HG02885 (cell line): ENCODE data around the gene SLC40A1.
A peak's percentile ranks its signal among the peaks of the same experiment; 100 is the strongest.

Experiments used
- ATAC-seq: cut with Tn5 transposase; IDR thresholded peaks from one replicate; pipeline ENCODE4 v1.9.1; 2021; ENCODE audit warnings: mild to moderate bottlenecking; ENCODE audit not compliant: unreplicated experiment, poor library complexity

The SLC40A1 gene

GRCh38 chr2:189544318-189545042, 36.1 kb downstream of the SLC40A1 start:
- no peak for ATAC-seq

DNA sequence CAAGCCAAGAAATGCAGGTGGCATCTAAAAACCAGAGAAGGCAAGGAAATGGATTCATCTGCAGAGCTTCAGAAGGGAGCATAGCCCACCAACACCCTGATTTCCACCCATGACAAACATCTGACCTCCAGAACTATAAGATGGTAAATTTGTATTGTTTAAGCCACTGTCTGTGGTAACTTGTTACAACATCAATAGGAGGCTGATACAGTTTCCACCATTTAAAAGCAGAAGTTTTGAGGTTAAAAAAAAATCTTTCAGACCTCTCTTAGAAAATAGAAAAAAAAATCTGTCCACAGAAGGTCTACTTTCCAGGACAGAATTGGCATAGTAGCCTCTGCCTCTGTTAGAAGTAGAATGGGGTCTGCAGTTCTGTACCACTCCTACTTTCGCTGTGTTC, 37.2 kb downstream of the SLC40A1 start:
- no peak for ATAC-seq

DNA sequence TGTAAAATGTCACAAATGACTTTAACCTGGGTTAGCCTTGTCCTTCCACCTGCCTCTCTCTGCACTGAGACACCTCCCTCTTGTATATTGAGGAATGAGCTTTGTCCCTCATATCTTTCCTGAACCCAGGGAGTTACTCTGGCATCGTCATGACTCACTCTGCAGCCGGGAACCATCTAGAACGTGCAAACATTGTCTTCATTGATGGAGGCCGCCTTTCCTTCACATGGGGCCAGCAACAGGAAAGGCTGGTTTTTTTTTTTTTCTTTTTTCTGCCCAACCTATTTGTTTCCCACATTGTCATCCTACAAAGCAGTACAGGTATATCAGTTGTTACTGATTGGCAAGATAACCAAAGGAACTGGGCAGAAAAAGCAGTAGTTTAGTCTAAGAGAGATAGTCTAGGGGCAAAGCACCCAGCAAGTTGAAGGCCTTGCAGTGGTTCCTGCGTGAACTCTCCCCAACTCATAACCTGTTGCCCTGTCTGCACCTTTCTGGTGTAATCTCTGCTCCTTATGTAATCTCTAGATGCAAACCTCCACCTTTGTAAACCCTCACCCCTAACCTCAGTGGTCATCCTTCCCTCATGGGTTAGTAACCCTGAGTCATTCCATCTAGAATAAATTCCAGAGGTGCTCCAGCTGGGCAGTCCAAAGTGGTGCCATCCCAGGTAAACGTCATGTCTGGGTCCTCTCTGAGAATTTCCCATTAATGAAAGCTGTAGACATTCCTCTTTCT, 38.3 kb downstream of the SLC40A1 start:
- no peak for ATAC-seq

GRCh38 chr2:189541591-189541990, 39.0 kb downstream of the SLC40A1 start:
- no peak for ATAC-seq

DNA sequence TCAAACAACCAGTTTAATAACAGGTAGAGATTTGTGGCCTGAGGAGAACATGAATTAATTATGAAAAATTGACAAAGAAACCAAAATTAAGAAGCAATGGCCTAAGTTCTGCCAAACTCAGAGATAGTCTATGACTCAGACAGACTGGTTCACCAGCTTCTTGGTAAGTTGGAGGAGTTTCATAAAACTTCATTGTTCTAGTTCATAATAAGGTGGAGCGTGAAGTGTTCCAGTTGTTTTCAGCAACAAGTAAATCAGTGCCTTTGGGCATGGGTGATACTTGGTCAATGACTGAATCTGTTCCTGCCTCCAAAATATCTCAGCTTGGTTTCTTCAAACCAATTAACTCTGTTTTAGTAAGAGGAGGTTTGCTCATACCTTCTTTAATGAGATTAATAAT, 40.0 kb downstream of the SLC40A1 start:
- ATAC-seq = no peak

DNA sequence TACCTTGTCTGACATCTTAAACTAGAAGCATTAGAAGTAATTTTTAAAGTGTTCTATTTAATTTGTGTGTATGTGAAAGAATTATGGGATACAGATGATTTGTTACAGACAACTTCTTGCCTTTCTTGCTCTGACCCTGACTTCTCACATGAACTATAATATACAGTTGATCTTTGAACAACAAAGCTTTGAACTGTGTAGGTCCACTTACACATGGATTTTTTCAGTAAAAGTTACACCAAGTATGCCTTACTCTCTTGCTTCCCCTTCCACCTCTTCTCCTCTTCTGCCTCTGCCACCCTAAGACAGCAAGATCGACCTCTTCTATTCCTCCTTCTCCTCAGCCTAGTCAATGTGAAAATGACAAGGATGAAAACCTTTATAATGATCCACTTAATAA, 42.2 kb downstream of the SLC40A1 start:
- ATAC-seq = no peak

GRCh38 chr2:189536830-189537229, 43.8 kb downstream of the SLC40A1 start:
- ATAC-seq = no peak

DNA sequence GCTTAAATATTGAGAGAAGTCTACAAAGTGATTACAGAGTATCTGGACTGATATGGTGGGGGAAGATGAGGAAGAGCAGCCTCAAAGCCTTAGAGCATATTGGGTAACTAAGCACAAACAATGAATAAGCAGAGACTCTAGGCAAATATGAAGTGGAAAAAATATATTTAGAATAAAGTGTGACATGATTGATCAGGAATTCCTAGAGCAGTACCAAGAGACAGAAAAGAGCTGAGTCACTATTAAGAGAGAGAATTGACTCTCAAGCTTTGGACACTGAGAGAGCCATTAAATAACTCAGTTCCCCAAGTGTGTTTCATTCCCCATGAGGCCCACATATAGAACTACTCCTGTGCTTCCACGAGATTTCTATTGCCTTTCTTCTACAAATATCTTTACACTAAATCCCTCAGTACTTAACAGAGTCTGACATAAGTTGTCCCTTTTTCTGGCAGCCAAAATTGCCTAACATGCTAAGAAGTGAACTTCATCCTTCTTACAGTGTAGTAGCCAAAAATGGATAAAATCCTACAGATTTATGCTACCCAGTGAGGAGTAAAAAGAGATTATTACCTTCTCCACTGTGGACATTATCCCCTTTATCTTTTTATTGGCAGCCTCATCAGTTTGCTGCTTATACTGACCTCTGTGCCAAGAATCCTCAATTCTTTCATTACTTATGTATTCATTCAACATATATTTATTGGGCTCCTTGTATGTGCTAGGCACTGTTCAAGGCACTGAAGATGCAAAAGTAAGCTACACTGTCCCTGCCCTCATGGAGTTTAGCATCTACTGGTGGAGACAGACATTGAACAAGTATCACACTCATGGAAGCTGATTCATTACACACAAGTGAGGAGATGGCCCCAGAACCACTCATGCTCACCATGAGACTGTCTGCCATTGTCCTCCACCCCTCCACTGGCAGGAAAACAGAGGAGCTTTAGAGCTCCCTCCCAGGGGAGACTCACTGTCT, 45.4 kb downstream of the SLC40A1 start:
- ATAC-seq = no peak

DNA sequence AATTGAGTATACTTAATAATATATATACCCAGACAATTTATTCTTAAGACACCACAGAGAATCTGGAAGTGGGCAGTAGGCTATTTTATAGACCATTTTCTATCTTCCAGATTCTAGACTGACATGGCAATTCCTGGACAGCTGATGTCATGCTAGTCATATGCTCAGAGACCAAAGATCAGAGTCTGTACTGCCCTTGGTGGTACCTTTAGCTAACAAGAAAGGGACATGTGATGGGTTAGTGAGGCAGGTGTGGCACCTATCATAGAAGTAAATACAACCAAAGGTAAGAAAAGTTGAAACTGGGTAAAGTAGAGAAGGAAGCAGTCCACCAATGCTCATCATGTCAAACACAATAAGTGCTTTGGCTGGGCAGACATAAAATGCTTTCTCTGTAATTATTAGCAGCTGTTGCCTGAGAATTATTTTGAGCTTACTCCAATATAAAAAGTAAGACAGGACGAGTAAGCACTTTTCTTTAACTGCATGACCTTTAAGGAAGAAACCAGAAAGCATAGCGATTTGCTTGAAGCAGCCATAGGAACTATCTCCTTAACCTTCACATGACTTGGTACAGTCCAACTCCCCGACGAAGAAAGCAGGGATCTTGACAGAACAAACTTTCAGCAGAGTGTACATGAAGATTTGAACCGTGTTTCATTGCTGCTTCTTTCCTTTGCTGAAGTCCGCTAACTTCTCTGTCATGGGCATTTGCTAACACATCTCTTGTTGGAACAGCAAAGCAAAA, 47.1 kb downstream of the SLC40A1 start:
- no peak for ATAC-seq

GRCh38 chr2:189530965-189531637, 49.5 kb downstream of the SLC40A1 start:
- ATAC-seq = no peak

- no peak for ATAC-seq
Observed at GRCh38 chr2:189528617-189529016, 52.0 kb downstream of the SLC40A1 start.

- ATAC-seq = no peak
Observed at GRCh38 chr2:189527812-189528592, 52.6 kb downstream of the SLC40A1 start.

- no peak for ATAC-seq
Observed at GRCh38 chr2:189527041-189527750, 53.4 kb downstream of the SLC40A1 start.

GRCh38 chr2:189526241-189526640, 54.3 kb downstream of the SLC40A1 start:
- ATAC-seq = no peak

GRCh38 chr2:189524746-189525145, 55.8 kb downstream of the SLC40A1 start:
- ATAC-seq = no peak

DNA sequence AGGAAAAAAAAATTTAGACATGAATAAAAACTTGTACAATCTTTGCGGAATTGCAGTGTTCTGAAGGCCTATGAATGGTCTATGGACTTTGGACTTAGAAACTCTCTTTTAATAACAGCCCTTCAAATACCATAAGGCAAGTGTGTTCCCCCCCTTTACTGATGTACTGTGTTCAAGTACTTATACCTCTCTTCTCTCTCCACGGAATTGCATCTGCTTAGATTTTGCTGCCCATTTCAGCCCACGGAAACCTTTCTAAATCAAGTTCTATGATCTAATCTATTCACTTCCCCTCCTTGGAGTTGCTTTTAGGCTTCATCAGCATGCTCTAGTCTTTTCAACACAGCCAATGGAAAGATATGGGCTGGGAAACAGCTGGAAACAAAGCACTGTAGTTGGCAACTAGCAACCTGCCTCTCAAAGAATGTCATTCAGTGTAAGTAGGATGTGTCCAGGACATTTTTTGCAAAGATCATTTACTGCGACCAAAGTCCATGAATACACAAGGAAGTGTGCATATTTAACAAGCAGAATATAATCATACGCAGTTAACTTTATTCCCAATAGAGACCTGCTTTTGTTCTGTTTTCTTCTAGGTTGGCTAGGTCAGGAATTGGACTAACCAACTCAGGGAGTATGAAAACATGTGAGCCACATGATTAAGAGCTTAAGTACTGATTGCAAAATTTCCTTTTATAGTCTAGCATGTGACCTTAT, 58.0 kb downstream of the SLC40A1 start:
- ATAC-seq = no peak

GRCh38 chr2:189521699-189522434, 58.7 kb downstream of the SLC40A1 start:
- ATAC-seq = peak; percentile 32
